ENCODE data around the gene LIMK2. TPM values are rescaled to one million over a fixed set of nuclear protein-coding genes. Genes with fewer than 3 reads are reported as not detected.

The LIMK2 gene
- total RNA-seq, 1 donor from 2014 or later: 8.0 TPM

GRCh38 chr22:31326877-31327276 lies 114.8 kb downstream of the LIMK2 start:
- intact Hi-C loops (cut with micrococcal nuclease): no loop called here
- TF ChIP-seq CTCF (IDR thresholded peaks at IDR 0.05; ENCODE audit: borderline replicate concordance): no peak
- Histone ChIP-seq H3K9me3 (replicated peaks) (no peaks in the 10 kb centered on the region), H3K4me3 (no peak overlapping the region), H3K36me3 (peaks cover 78% of the 10 kb centered on the region), H3K4me1 (no peaks in the 10 kb centered on the region), H3K27me3 (ENCODE audit: low read depth) (no peaks in the 10 kb centered on the region), H3K27ac (replicated peaks) (no peak overlapping the region)
- DNase-seq: no peak

GRCh38 chr22:31327806-31328543 lies 115.9 kb downstream of the LIMK2 start:
- Histone ChIP-seq H3K9me3 (replicated peaks) (no peaks in the 10 kb centered on the region), H3K27me3 (ENCODE audit: low read depth) (no peaks in the 10 kb centered on the region), H3K4me1 (no peaks in the 10 kb centered on the region), H3K27ac (replicated peaks) (no peak overlapping the region), H3K36me3 (peaks cover 89% of the 10 kb centered on the region), H3K4me3 (no peak overlapping the region)
- no peak for TF ChIP-seq CTCF (IDR thresholded peaks at IDR 0.05; ENCODE audit: borderline replicate concordance)
- DNase-seq: no peak
- intact Hi-C loops (cut with micrococcal nuclease): no loop called here

- TF ChIP-seq CTCF (IDR thresholded peaks at IDR 0.05; ENCODE audit: borderline replicate concordance): no peak
- Histone ChIP-seq H3K9me3 (replicated peaks) (no peaks in the 10 kb centered on the region), H3K27me3 (ENCODE audit: low read depth) (no peaks in the 10 kb centered on the region), H3K27ac (replicated peaks) (no peak overlapping the region), H3K4me3 (no peak overlapping the region), H3K36me3 (peaks cover 93% of the 10 kb centered on the region), H3K4me1 (no peaks in the 10 kb centered on the region)
- intact Hi-C loops (cut with micrococcal nuclease): no loop called here
- no peak for DNase-seq
These were observed 116.5 kb downstream of the LIMK2 start for GRCh38 chr22:31328544-31328960.

- intact Hi-C loops (cut with micrococcal nuclease): no loop called here
- TF ChIP-seq CTCF (IDR thresholded peaks at IDR 0.05; ENCODE audit: borderline replicate concordance): no peak
- H3K9me3 ChIP-seq (replicated peaks): no peaks in the 10 kb centered on the region
- peaks cover 96% of the 10 kb centered on the region for H3K36me3 ChIP-seq
- DNase-seq: no peak
- H3K4me3 ChIP-seq: no peak overlapping the region
- H3K27ac ChIP-seq (replicated peaks): no peak overlapping the region
- H3K27me3 ChIP-seq (ENCODE audit: low read depth): no peaks in the 10 kb centered on the region
- H3K4me1 ChIP-seq: peaks cover 2% of the 10 kb centered on the region
These were observed 116.9 kb downstream of the LIMK2 start for GRCh38 chr22:31329029-31329428.

Other genes with a start within 250 kb of the LIMK2 start
- gene MORC2, start 243.5 kb upstream of the LIMK2 start, total RNA-seq: 18.0 TPM
- gene TUG1, start 243.0 kb upstream of the LIMK2 start, total RNA-seq: 33.6 TPM
- 245 TPM for gene SMTN, start 131.0 kb upstream of the LIMK2 start, total RNA-seq
- gene SELENOM, start 104.7 kb upstream of the LIMK2 start, total RNA-seq: 51.5 TPM
- 20.7 TPM for gene INPP5J, start 89.3 kb upstream of the LIMK2 start, total RNA-seq
- not detected for gene PLA2G3, start 71.8 kb upstream of the LIMK2 start, total RNA-seq
- gene RNF185, start 52.1 kb upstream of the LIMK2 start, total RNA-seq: 19.2 TPM
- 11.1 TPM for gene PIK3IP1, start 80.2 kb downstream of the LIMK2 start, total RNA-seq
- gene PATZ1, start 134.0 kb downstream of the LIMK2 start, total RNA-seq: 13.2 TPM
- 58.0 TPM for gene DRG1, start 187.3 kb downstream of the LIMK2 start, total RNA-seq

Measured in left ventricle myocardium inferior (tissue), 1 donor.